ENCODE measurements around the gene CDV3. TPM values are rescaled to one million over a fixed set of nuclear protein-coding genes. Genes with fewer than 3 reads are reported as not detected.

The CDV3 gene
- total RNA-seq, 1 experiment from 2014 or later = 81.4 TPM

- Histone ChIP-seq H3K27me3 (ENCODE audit: low read length) (no peaks in the 10 kb centered on the region), H3F3A (ENCODE audit: low read length, unreplicated experiment) (no peaks in the 10 kb centered on the region), H2AFZ (ENCODE audit: low read length) (no peak overlapping the region), H3K36me3 (ENCODE audit: low read depth, low read length) (peaks cover 31% of the 10 kb centered on the region), H3K27ac (ENCODE audit: low read length) (no peak overlapping the region), H3K4me3 (ENCODE audit: low read length) (no peak overlapping the region), H3K4me2 (ENCODE audit: low read length) (no peak overlapping the region), H3K4me1 (ENCODE audit: insufficient read depth, low read length) (no peaks in the 10 kb centered on the region), H4K20me1 (ENCODE audit: low read length) (no peaks in the 10 kb centered on the region), H3K9me3 (ENCODE audit: low read length) (no peaks in the 10 kb centered on the region), H3K9me2 (replicated peaks; ENCODE audit: low read length) (no peaks in the 10 kb centered on the region), H3K9ac (ENCODE audit: low read length) (no peak overlapping the region), H3K79me2 (ENCODE audit: low read length) (no peaks in the 10 kb centered on the region)
- no TSS peak for BruUV-seq (replicated peaks)
- intact Hi-C loops (cut with micrococcal nuclease) = no loop called here
- ChIA-PET POLR2A (ENCODE audit: unreplicated experiment) (no interaction called here), CTCF (no interaction called here)
- ATAC-seq = no peak
- TF ChIP-seq EZH2 (IDR thresholded peaks at IDR 0.05; ENCODE audit: low read length, unreplicated experiment) = no peak
- no peak for TF ChIP-seq EZH2phosphoT487 (IDR thresholded peaks at IDR 0.05; ENCODE audit: borderline replicate concordance, low read length)
- no peak for TF ChIP-seq CTCF (conservative IDR thresholded peaks at IDR 0.05; ENCODE audit: low read depth, low read length)
- DNase-seq = no peak
Measured at GRCh38 chr3:133633439-133633838, 60.0 kb downstream of the CDV3 start.

Other genes with a start within 250 kb of the CDV3 start
- not detected in 2 replicates for gene BFSP2, start 173.6 kb upstream of the CDV3 start, total RNA-seq (2014; rRNA removed)
- 29.0 and 42.4 TPM in 2 replicates for gene TOPBP1, start 88.3 kb downstream of the CDV3 start, total RNA-seq (2014; rRNA removed)
- not detected in 2 replicates for gene TF, start 172.7 kb downstream of the CDV3 start, total RNA-seq (2014; rRNA removed)
- 41.1 and 43.4 TPM in 2 replicates for gene SRPRB, start 232.1 kb downstream of the CDV3 start, total RNA-seq (2014; rRNA removed)

Measured in PC-3 (cell line).